Stimulated activated CD4-positive, alpha-beta T cell treated with anti-CD3 and anti-CD28 coated beads, Interleukin-4, amount 100 ng/mL, for 24 hours (primary cell): Measurements from ENCODE around the gene NPFF.

Experiments used
- DNase-seq: peaks from one replicate; pipeline ENCODE4 v3.0.0-alpha.2; 2020

The NPFF gene

GRCh38 chr12:53513712-53514410, 6.6 kb upstream of the NPFF start:
- DNase-seq = no peak

GRCh38 chr12:53510181-53510812, 3.0 kb upstream of the NPFF start:
- DNase-seq = no peak

- DNase-seq = peak; percentile 88
Observed at GRCh38 chr12:53508534-53509170, 1.4 kb upstream of the NPFF start.

GRCh38 chr12:53507603-53507885, 260 bp upstream of the NPFF start:
- no peak for DNase-seq

- DNase-seq = no peak
Observed at GRCh38 chr12:53506450-53506785, 866 bp downstream of the NPFF start.

- no peak for DNase-seq
Observed at GRCh38 chr12:53505555-53506449, 1.5 kb downstream of the NPFF start.

- no peak for DNase-seq
Observed at GRCh38 chr12:53505086-53505485, 2.2 kb downstream of the NPFF start.

- no peak for DNase-seq
Observed at GRCh38 chr12:53504004-53504920, 3.0 kb downstream of the NPFF start.

- no peak for DNase-seq
Observed at GRCh38 chr12:53502983-53503728, 4.1 kb downstream of the NPFF start.

- DNase-seq = no peak
Observed at GRCh38 chr12:53502331-53502730, 5.0 kb downstream of the NPFF start.

- DNase-seq = no peak
Observed at GRCh38 chr12:53501615-53502181, 5.6 kb downstream of the NPFF start.

- peak; percentile 96 for DNase-seq
Observed at GRCh38 chr12:53500776-53501614, 6.3 kb downstream of the NPFF start, which contains the start of gene TARBP2. Gene TARBP2 (plus strand): TSS chr12:53501283. CDS start chr12:53501409, 126 bp downstream.

GRCh38 chr12:53500142-53500775, 7.0 kb downstream of the NPFF start:
- DNase-seq = no peak

- DNase-seq = peak; percentile 63
Observed at GRCh38 chr12:53499266-53500141, 7.8 kb downstream of the NPFF start, which contains the start of gene MAP3K12. Gene MAP3K12 (minus strand): TSS chr12:53499458. CDS start chr12:53487391, 12,067 bp downstream.

- DNase-seq = no peak
Observed at GRCh38 chr12:53498235-53498630, 9.1 kb downstream of the NPFF start.

- no peak for DNase-seq
Observed at GRCh38 chr12:53497461-53497860, 9.8 kb downstream of the NPFF start.

- DNase-seq = no peak
Observed at GRCh38 chr12:53496752-53497032, 10.6 kb downstream of the NPFF start.

GRCh38 chr12:53495903-53496751, 11.2 kb downstream of the NPFF start:
- no peak for DNase-seq
